Measurements from ENCODE around the gene SLC25A6.
"Not testable (repeated sequence)": the region's sequence is repeated elsewhere in the genome, so short reads cannot be mapped to it uniquely, and the experiment has no call there.

SLC25A6 gene

GRCh38 chrX:1391707-1392375 is at the start of gene SLC25A6:
TSS of gene SLC25A6 (minus strand) at chrX:1392113. CDS start at chrX:1392009, 104 bp downstream.
- peak; percentile 98 for DNase-seq

- no peak for DNase-seq
Measured at GRCh38 chrX:1440506-1440905, 48.6 kb upstream of the SLC25A6 start.

GRCh38 chrX:1435241-1435895 is 43.5 kb upstream of the SLC25A6 start:
- no peak for DNase-seq

GRCh38 chrX:1434871-1435240 is 42.9 kb upstream of the SLC25A6 start:
- DNase-seq = no peak

- no peak for DNase-seq
Measured at GRCh38 chrX:1433646-1434357, 41.9 kb upstream of the SLC25A6 start.

- no peak for DNase-seq
Measured at GRCh38 chrX:1430451-1430850, 38.5 kb upstream of the SLC25A6 start.

GRCh38 chrX:1427756-1428155 is 35.8 kb upstream of the SLC25A6 start:
- DNase-seq = no peak

GRCh38 chrX:1426321-1426720 is 34.4 kb upstream of the SLC25A6 start:
- not testable (repeated sequence) for DNase-seq

GRCh38 chrX:1425381-1425780 is 33.5 kb upstream of the SLC25A6 start:
- DNase-seq = no peak

GRCh38 chrX:1424147-1424851 is 32.4 kb upstream of the SLC25A6 start:
- no peak for DNase-seq

- DNase-seq = no peak
Measured at GRCh38 chrX:1423215-1423614, 31.3 kb upstream of the SLC25A6 start.

GRCh38 chrX:1422135-1422465 is 30.2 kb upstream of the SLC25A6 start:
- DNase-seq = no peak

GRCh38 chrX:1421433-1422134 is 29.7 kb upstream of the SLC25A6 start:
- no peak for DNase-seq

- peak; percentile 74 for DNase-seq
Measured at GRCh38 chrX:1420371-1420770, 28.5 kb upstream of the SLC25A6 start.

GRCh38 chrX:1419545-1420355 is 27.8 kb upstream of the SLC25A6 start:
- DNase-seq = no peak

GRCh38 chrX:1418901-1419544 is 27.1 kb upstream of the SLC25A6 start:
- no peak for DNase-seq

- DNase-seq = no peak
Measured at GRCh38 chrX:1417921-1418771, 26.2 kb upstream of the SLC25A6 start.

- DNase-seq = no peak
Measured at GRCh38 chrX:1416965-1417760, 25.2 kb upstream of the SLC25A6 start.

- no peak for DNase-seq
Measured at GRCh38 chrX:1416327-1416784, 24.4 kb upstream of the SLC25A6 start.
